ENCODE measurements around the gene SPRR5.

Gene SPRR5

GRCh38 chr1:152926091-152926490 lies 20.9 kb upstream of the SPRR5 start:
- peak; percentile 46; the same call in 1 of the 2 replicates for TF ChIP-seq CTCF (IDR thresholded peaks at IDR 0.05)

- no peak for TF ChIP-seq CTCF (IDR thresholded peaks at IDR 0.05)
Measured at GRCh38 chr1:152928671-152929070, 18.3 kb upstream of the SPRR5 start.

GRCh38 chr1:152932170-152932811 lies 14.7 kb upstream of the SPRR5 start:
- no peak for TF ChIP-seq CTCF (IDR thresholded peaks at IDR 0.05)

- TF ChIP-seq CTCF (IDR thresholded peaks at IDR 0.05) = no peak
Measured at GRCh38 chr1:152933196-152933595, 13.8 kb upstream of the SPRR5 start.

GRCh38 chr1:152940614-152941013 lies 6.4 kb upstream of the SPRR5 start:
- TF ChIP-seq CTCF (IDR thresholded peaks at IDR 0.05) = no peak

- no peak for TF ChIP-seq CTCF (IDR thresholded peaks at IDR 0.05)
Measured at GRCh38 chr1:152941037-152941711, 5.8 kb upstream of the SPRR5 start.

GRCh38 chr1:152942161-152942560 lies 4.8 kb upstream of the SPRR5 start:
- no peak for TF ChIP-seq CTCF (IDR thresholded peaks at IDR 0.05)

All from LNCAP (cell line).